ENCODE data around the gene SHOC2. TPM values are rescaled to one million over a fixed set of nuclear protein-coding genes. Genes with fewer than 3 reads are reported as not detected.

SHOC2 gene
- total and polyA plus RNA-seq, 2 of the 8 experiments (the other 6 are each of a cell fraction or from before 2014, with no cell fraction given): 7.6 to 28.2 TPM

DNA sequence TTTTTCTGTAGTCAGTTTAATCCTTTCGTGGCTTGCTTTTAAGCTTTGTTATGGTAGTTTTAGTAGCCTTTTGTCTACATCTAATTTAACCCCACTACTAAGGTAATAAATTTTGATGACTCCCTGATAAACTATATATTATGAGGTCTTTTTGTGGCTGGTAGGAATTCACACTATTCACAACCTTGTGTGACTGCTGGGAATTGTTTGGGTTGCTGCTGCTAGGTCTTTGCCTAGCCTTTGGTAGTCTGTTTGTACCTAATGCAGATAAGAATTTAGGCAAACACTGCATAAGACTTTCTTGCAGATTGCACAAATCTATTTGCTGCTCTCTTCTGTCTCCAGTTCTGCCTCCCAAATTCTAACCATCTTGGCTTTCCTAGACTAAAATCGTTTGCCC is 58.3 kb downstream of the SHOC2 start:
- H2BK20ac ChIP-seq (ENCODE audit: low read length): no peak overlapping the region
- H3K9ac ChIP-seq (replicated peaks in 1 of 4; ENCODE audit: extremely low read depth in 1 of 4, low read depth in 3 of 4, low read length in 3 of 4): no peak overlapping the region
- no peaks in the 10 kb centered on the region for H4K20me1 ChIP-seq (replicated peaks in 1 of 2; ENCODE audit: control insufficient read depth in 1 of 2, insufficient read depth in 2 of 2, low read length in 2 of 2)
- H3K36me3 ChIP-seq (ENCODE audit: control insufficient read depth in 2 of 4, insufficient read depth in 4 of 4, low read length in 3 of 4): peaks cover 0 to 2% (median 0%) of the 10 kb centered on the region in 4 experiments; a peak in 1 of 8 replicates
- H2BK12ac ChIP-seq (ENCODE audit: low read depth, low read length): no peak overlapping the region
- no peak for TF ChIP-seq CBX8 (IDR thresholded peaks at IDR 0.05; ENCODE audit: borderline replicate concordance, low read depth, low read length)
- no peak for TF ChIP-seq SRF (IDR thresholded peaks at IDR 0.05; ENCODE audit: low read depth, low read length)
- no peak for TF ChIP-seq RBBP5 (IDR thresholded peaks at IDR 0.05; ENCODE audit: borderline replicate concordance, low read depth, low read length)
- no peak for TF ChIP-seq BRCA1 (IDR thresholded peaks at IDR 0.05; ENCODE audit: low read depth, low read length)
- TF ChIP-seq SIX5 (IDR thresholded peaks at IDR 0.05; ENCODE audit: low read depth, low read length): no peak
- no peak for TF ChIP-seq SIN3A (conservative IDR thresholded peaks at IDR 0.05 in 1 of 2, IDR thresholded peaks at IDR 0.05 in 1 of 2; ENCODE audit: low read depth in 1 of 2, low read length in 2 of 2)
- TF ChIP-seq CHD1 (IDR thresholded peaks at IDR 0.05; ENCODE audit: low read depth, low read length): no peak
- no peak for TF ChIP-seq RAD21 (IDR thresholded peaks at IDR 0.05 in 1 of 2, conservative IDR thresholded peaks at IDR 0.05 in 1 of 2; ENCODE audit: low read depth in 2 of 2, low read length in 2 of 2)
- no peak for TF ChIP-seq CBX5 (IDR thresholded peaks at IDR 0.05; ENCODE audit: low read depth, low read length)
- TF ChIP-seq CEBPB (IDR thresholded peaks at IDR 0.05; ENCODE audit: low read depth, low read length): no peak
- no peak for TF ChIP-seq YY1 (IDR thresholded peaks at IDR 0.05; ENCODE audit: low read depth, low read length)
- TF ChIP-seq TEAD4 (IDR thresholded peaks at IDR 0.05; ENCODE audit: low read depth, low read length): no peak
- no peak for TF ChIP-seq EGR1 (IDR thresholded peaks at IDR 0.05; ENCODE audit: borderline replicate concordance, low read depth, low read length)
- TF ChIP-seq, protein P1, sequence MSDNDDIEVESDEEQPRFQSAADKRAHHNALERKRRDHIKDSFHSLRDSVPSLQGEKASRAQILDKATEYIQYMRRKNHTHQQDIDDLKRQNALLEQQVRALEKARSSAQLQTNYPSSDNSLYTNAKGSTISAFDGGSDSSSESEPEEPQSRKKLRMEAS (IDR thresholded peaks at IDR 0.05): no peak
- no peak for TF ChIP-seq SUZ12 (IDR thresholded peaks at IDR 0.05; ENCODE audit: low read length)
- H2BK15ac ChIP-seq (ENCODE audit: low read length): no peak overlapping the region
- H3K4me1 ChIP-seq (replicated peaks in 1 of 4; ENCODE audit: control insufficient read depth in 3 of 4, insufficient read depth in 4 of 4, low read length in 3 of 4): no peaks in the 10 kb centered on the region
- H3K27me3 ChIP-seq (replicated peaks in 1 of 4; ENCODE audit: control insufficient read depth in 3 of 4, extremely low read depth in 1 of 4, insufficient read depth in 3 of 4, low read length in 3 of 4): no peaks in the 10 kb centered on the region
- 92% methylated on average over 2 of the region's 2 CpGs; no CpG with 5 or more reads in 1 of the 2 experiments for WGBS, 2 experiments (ENCODE audit: extremely low coverage in 1 of 2, insufficient coverage in 1 of 2, insufficient read length in 1 of 2, insufficient replicate concordance in 2 of 2, low coverage in 1 of 2, low lambda C conversion rate in 2 of 2, missing lambda C conversion rate in 1 of 2)
- no peak overlapping the region for H3K27ac ChIP-seq (ENCODE audit: low read depth, low read length)
- H3K23ac ChIP-seq (ENCODE audit: insufficient read length): no peak overlapping the region
- H3K4me2 ChIP-seq (ENCODE audit: insufficient read depth in 1 of 2, low read depth in 2 of 2, low read length in 2 of 2): no peak overlapping the region
- no peaks in the 10 kb centered on the region for H3K9me3 ChIP-seq (ENCODE audit: insufficient read depth in 2 of 2, low read depth in 1 of 2, low read length in 1 of 2)
- peaks cover 7% of the 10 kb centered on the region for H3K79me1 ChIP-seq (ENCODE audit: low read depth, low read length)
- H3K4ac ChIP-seq (replicated peaks; ENCODE audit: insufficient read length, low read depth, low read length): no peak overlapping the region
- ChIA-PET CTCF (ENCODE audit: partially characterized antibody) (interaction anchor here (0.6 to 1.5 kb wide), 3 partner anchors 15 to 100 kb away, joined by 3 read pairs; no protein-coding TSS in a partner anchor), POLR2A (ENCODE audit: partially characterized antibody) (no interaction called here)
- H4K8ac ChIP-seq (ENCODE audit: extremely low read depth, insufficient read depth, low read length): no peak overlapping the region
- no peak overlapping the region for H3K14ac ChIP-seq (ENCODE audit: insufficient read length)
- no peak overlapping the region for H2BK5ac ChIP-seq (ENCODE audit: low read depth, low read length)
- H4K91ac ChIP-seq (replicated peaks; ENCODE audit: insufficient read length, low read length): no peak overlapping the region
- no peak overlapping the region for H4K5ac ChIP-seq (ENCODE audit: insufficient read length, low read depth, low read length)
- H2AK5ac ChIP-seq (ENCODE audit: low read depth, low read length): no peak overlapping the region
- H3K18ac ChIP-seq (ENCODE audit: extremely low read depth, low read length): no peak overlapping the region
- no peak overlapping the region for H3K4me3 ChIP-seq (ENCODE audit: extremely low read depth in 1 of 4, insufficient read depth in 2 of 4, low read depth in 3 of 4, low read length in 4 of 4)
- peaks cover 0 to 69% of the 10 kb centered on the region in 2 experiments; a peak in 2 of 4 replicates for H3K79me2 ChIP-seq (ENCODE audit: control insufficient read depth in 1 of 2, insufficient read depth in 2 of 2, low read length in 2 of 2)
- no peak overlapping the region for H2AFZ ChIP-seq (ENCODE audit: low read length)
- no peaks in the 10 kb centered on the region for H3K23me2 ChIP-seq (ENCODE audit: low read depth, low read length)
- H2BK120ac ChIP-seq (replicated peaks; ENCODE audit: low read depth, low read length): no peak overlapping the region
- no peak overlapping the region for H3K56ac ChIP-seq (replicated peaks; ENCODE audit: insufficient read length, low read depth, low read length)
- no peak for DNase-seq (ENCODE audit: low read depth in 1 of 2, low spot score in 2 of 2)
- no peak for FAIRE-seq

All from H1 (cell line).